K562 (cell line): ENCODE results near the gene CCDC85B. TPM values are rescaled to one million over a fixed set of nuclear protein-coding genes. Genes with fewer than 3 reads are reported as not detected.

Experiments
- ATAC-seq: fragments of 200-7000 bp; cut with Tn5 transposase; 3 replicates; pipeline ENCODE4 v1.9.1; 2020; ENCODE audit warnings: moderate library complexity
- BruUV-seq: library from RNA; stranded (reverse); fragments of 400-500 nt; replicated peaks from 2 replicates; lab custom pipeline; 2021; lab: Mats Ljungman, UMichigan
- CTCF ChIA-PET: fragments of 300-600 bp; formaldehyde crosslinking; extraction: SDS; loops from one replicate; lab custom pipeline; 2021; ENCODE audit warnings: low intra/inter-chr PET ratio; lab: Yijun Ruan, JAX
- POLR2A ChIA-PET: fragments of 300-600, 350-650 bp; sonication (Branson Sonifier 250); formaldehyde crosslinking; extraction: SDS; loops from one replicate; lab custom pipeline; 2021; ENCODE audit warnings: antibody characterized with exemption, inconsistent platforms; lab: Yijun Ruan, JAX
- DNase-seq, 4 experiments: peaks; one replicate each; pipeline versions ENCODE4 v3.0.0 to v3.0.0-alpha.2; 2011 to 2018; ENCODE audit warnings: low spot score in 3 of 4, mixed read lengths in 3 of 4; ENCODE audit errors: extremely low read depth in 1 of 4
- FAIRE-seq: peaks from 2 replicates; lab custom pipeline; 2011; peaks lifted over from hg19 to GRCh38; lab: Jason Lieb, UNC
- H2AFZ ChIP-seq: 2 replicates; pipeline ENCODE4 v1.6.0; 2011; ENCODE audit warnings: low read depth, low read length, control low read depth, inconsistent platforms
- H3K27ac ChIP-seq: fragments of 200-600 bp; 3 replicates; pipeline ENCODE4 v1.8.0; 2011; ENCODE audit warnings: low read depth, mild to moderate bottlenecking, control low read depth, inconsistent platforms, low read length, moderate library complexity, mixed read lengths; ENCODE audit errors: extremely low read depth
- H3K27me3 ChIP-seq, 2 experiments: fragments of 300-600 bp in 1 of 2; 2 replicates in 1 of 2; 3 replicates in 1 of 2; pipeline versions ENCODE4 v1.6.0 to v1.8.0; 2011; ENCODE audit warnings: inconsistent platforms in 2 of 2, low read length in 2 of 2, mild to moderate bottlenecking in 1 of 2, mixed read lengths in 1 of 2, moderate library complexity in 1 of 2; ENCODE audit not compliant: control insufficient read depth in 2 of 2, insufficient read depth in 2 of 2
- H3K36me3 ChIP-seq: fragments of 300-600 bp; 3 replicates; pipeline ENCODE4 v1.8.0; 2011; ENCODE audit warnings: mild to moderate bottlenecking, low read length, inconsistent platforms; ENCODE audit not compliant: control insufficient read depth, insufficient read depth
- H3K4me1 ChIP-seq, 2 experiments: fragments of 200-600 bp in 1 of 2; replicated peaks in 1 of 2; 2 replicates in 1 of 2; 3 replicates in 1 of 2; pipeline versions ENCODE4 v1.5.1 to v1.8.0; 2011; ENCODE audit warnings: inconsistent platforms in 2 of 2, low read length in 2 of 2, mild to moderate bottlenecking in 1 of 2, mixed read lengths in 1 of 2, moderate library complexity in 1 of 2; ENCODE audit not compliant: control insufficient read depth in 2 of 2, insufficient read depth in 2 of 2
- H3K4me2 ChIP-seq: 2 replicates; pipeline ENCODE4 v1.6.1; 2011; ENCODE audit warnings: low read length, control low read depth, inconsistent platforms, mixed read lengths; ENCODE audit not compliant: insufficient read depth
- H3K4me3 ChIP-seq: fragments of 200-600 bp; sonication (generic), shearing (Covaris generic); 2 replicates; pipeline ENCODE4 v1.5.1; 2016; ENCODE audit warnings: control low read depth, inconsistent platforms
- H3K79me2 ChIP-seq: fragments of 200-600 bp; 3 replicates; pipeline ENCODE4 v1.8.0; 2011; ENCODE audit warnings: low read length, inconsistent platforms; ENCODE audit not compliant: control insufficient read depth, insufficient read depth
- H3K9ac ChIP-seq, 2 experiments: 2 replicates each; pipeline versions ENCODE4 v1.6.0 to v1.6.1; 2011; ENCODE audit warnings: low read depth in 2 of 2, low read length in 2 of 2, control low read depth in 1 of 2, inconsistent platforms in 1 of 2, mild to moderate bottlenecking in 1 of 2, mixed read lengths in 1 of 2; ENCODE audit not compliant: insufficient read depth in 1 of 2
- H3K9me1 ChIP-seq: one replicate; pipeline ENCODE4 v1.6.0; 2011; ENCODE audit warnings: inconsistent platforms, mild to moderate bottlenecking, low read length, moderate library complexity; ENCODE audit not compliant: control insufficient read depth, insufficient read depth
- H3K9me3 ChIP-seq: replicated peaks from 2 replicates; pipeline ENCODE4 v1.5.1; 2011; ENCODE audit warnings: low read depth, low read length, inconsistent platforms; ENCODE audit not compliant: control insufficient read depth, insufficient read depth
- H4K20me1 ChIP-seq: replicated peaks from 2 replicates; pipeline ENCODE4 v1.6.1; 2011; ENCODE audit warnings: low read length, inconsistent platforms, mixed read lengths; ENCODE audit not compliant: control insufficient read depth, insufficient read depth
- RBFOX2 ChIP-seq: fragments of 200-400 bp; formaldehyde crosslinking; IDR thresholded peaks from 2 replicates; pipeline ENCODE4 v1.6.1; 2017; ENCODE audit warnings: low read depth, mild to moderate bottlenecking, low read length, moderate library complexity
- ZBTB33 ChIP-seq: sonication (generic); formaldehyde crosslinking; IDR thresholded peaks from 2 replicates; pipeline ENCODE4 v1.8.1; 2023; ENCODE audit warnings: mild to moderate bottlenecking, missing genetic modification reagents
- ZNF384 ChIP-seq: IDR thresholded peaks from 2 replicates; pipeline ENCODE4 v1.6.1; 2012; ENCODE audit warnings: low read depth, low read length, improper control_type of control experiment
- WGBS: fragments of 100-300 bp; shearing (Covaris generic); methylation state at CpG from one replicate; pipeline ENCODE4 v1.1.6; 2016; ENCODE audit warnings: low coverage, mixed read lengths; ENCODE audit not compliant: insufficient coverage; ENCODE audit errors: missing lambda C conversion rate; 5-methylcytosine and 5-hydroxymethylcytosine counted together
- in situ Hi-C: fragments of 300-500 bp; cut with MboI; formaldehyde crosslinking; loops from 4 replicates; pipeline ENCODE4 v1.15.0; 2018; ENCODE audit warnings: inconsistent platforms, mixed read lengths
- intact Hi-C: fragments of 100-400 bp; cut with micrococcal nuclease; formaldehyde crosslinking; loops from 2 replicates; pipeline ENCODE4 v1.14.2; 2022
- polyA plus RNA-seq, 8 experiments: library from polyadenylated mRNA; depleted of rRNA in 4 of 8; stranded (reverse) in 5 of 8; unstranded in 3 of 8; fragments of >200 nt; fragmentation: Nextera tagmentation in 2 of 8; fragmentation: Illumina TruSeq in 1 of 8; extraction: Ambion mirVana in 2 of 8; extraction: Trizol in 1 of 8; gene quantifications; 2 replicates each; pipeline versions ENCODE4 v1.2.1 to v1.2.3, GENCODE V29; 2011 to 2014; ENCODE audit warnings: inconsistent platforms in 1 of 8, missing spikeins in 1 of 8
- total RNA-seq, 7 experiments: library from RNA; depleted of rRNA in 6 of 7; stranded (reverse); fragments of >200 nt in 6 of 7; fragmentation: Illumina TruSeq in 2 of 7; extraction: Trizol in 2 of 7; gene quantifications; 2 replicates each; pipeline versions ENCODE4 v1.2.1 to v1.2.3, GENCODE V29; 2011 to 2021; ENCODE audit warnings: low replicate concordance in 1 of 7

The CCDC85B gene
- total and polyA plus RNA-seq, 9 of the 15 experiments (the other 6 are each of a cell fraction or from before 2014, with no cell fraction given) = 0.14 to 138 (median 6.2) TPM

- BruUV-seq = no TSS peak
- H3K9me1 ChIP-seq = no peaks in the 10 kb centered on the region
- H3K4me3 ChIP-seq = no peak overlapping the region
- no peak overlapping the region for H2AFZ ChIP-seq
- TF ChIP-seq RBFOX2 = peak; percentile 38; the same call in 1 of the 2 replicates
- TF ChIP-seq ZNF384 = no peak
- no peak for TF ChIP-seq ZBTB33
- H4K20me1 ChIP-seq = no peaks in the 10 kb centered on the region
- H3K79me2 ChIP-seq = peaks cover 29% of the 10 kb centered on the region
- FAIRE-seq (no peak), ATAC-seq (no peak), DNase-seq (no peak)
- 92% methylated on average over 7 of the region's 10 CpGs for WGBS
- ChIA-PET POLR2A (interaction anchor here (0.6 to 1.9 kb wide), 3 partner anchors 10 to 31 kb away, joined by 3 to 13 read pairs (median 4); partner anchors contain the start of genes CCDC85B and FOSL1), CTCF (no interaction called here)
- H3K27me3 ChIP-seq = no peaks in the 10 kb centered on the region
- H3K4me2 ChIP-seq = no peak overlapping the region
- intact Hi-C loops = no loop called here
- H3K4me1 ChIP-seq = peaks cover 11 to 43% of the 10 kb centered on the region in 2 experiments
- H3K9ac ChIP-seq = peak overlapping the region in 1 of 2 experiments; percentile 20; a peak in 1 of 4 replicates
- H3K27ac ChIP-seq = no peak overlapping the region
- in situ Hi-C loops = no loop called here
- H3K36me3 ChIP-seq = peaks cover 29% of the 10 kb centered on the region; the same call in 1 of the 3 replicates
- no peaks in the 10 kb centered on the region for H3K9me3 ChIP-seq
These were observed 31.4 kb downstream of the CCDC85B start for GRCh38 chr11:65921876-65922275.
